H1 (cell line): Measurements from ENCODE around the gene CD300H. TPM values are rescaled to one million over a fixed set of nuclear protein-coding genes. Genes with fewer than 3 reads are reported as not detected.
"Not testable (repeated sequence)": the region's sequence is repeated elsewhere in the genome, so short reads cannot be mapped to it uniquely, and the experiment has no call there.

ENCODE experiments used
- CTCF ChIA-PET: fragments of 300-600 bp; sonication (Branson Sonifier 250); formaldehyde crosslinking; loops from one replicate; lab custom pipeline; 2021; ENCODE audit not compliant: partially characterized antibody; lab: Charles Lee
- POLR2A ChIA-PET: fragments of 300-600 bp; sonication (Branson Sonifier 250); formaldehyde crosslinking; loops from one replicate; lab custom pipeline; 2021; ENCODE audit warnings: inconsistent platforms; ENCODE audit not compliant: partially characterized antibody; lab: Charles Lee
- DNase-seq, 2 experiments: peaks; one replicate each; pipeline versions ENCODE4 v3.0.0 to v3.0.0-alpha.2; 2010 to 2022; ENCODE audit warnings: low spot score in 2 of 2, low read depth in 1 of 2, mixed read lengths in 1 of 2
- FAIRE-seq: peaks from 2 replicates; lab custom pipeline; 2011; peaks lifted over from hg19 to GRCh38; lab: Jason Lieb, UNC
- H2AFZ ChIP-seq: 2 replicates; pipeline ENCODE4 v1.8.1; 2012; ENCODE audit warnings: low read length, inconsistent platforms
- H2AK5ac ChIP-seq: 2 replicates; pipeline ENCODE4 v1.6.1; 2013; ENCODE audit warnings: low read depth, low read length
- H2BK120ac ChIP-seq: replicated peaks from 2 replicates; pipeline ENCODE3; 2013; ENCODE audit warnings: low read depth, low read length, inconsistent platforms
- H2BK12ac ChIP-seq: 2 replicates; pipeline ENCODE4 v1.6.1; 2013; ENCODE audit warnings: low read depth, low read length
- H2BK15ac ChIP-seq: 2 replicates; pipeline ENCODE4 v1.6.1; 2013; ENCODE audit warnings: low read length
- H2BK20ac ChIP-seq: 2 replicates; pipeline ENCODE4 v1.6.1; 2013; ENCODE audit warnings: low read length
- H2BK5ac ChIP-seq: 2 replicates; pipeline ENCODE4 v1.6.1; 2013; ENCODE audit warnings: low read depth, low read length
- H3K14ac ChIP-seq: 2 replicates; pipeline ENCODE4 v1.6.1; 2013; ENCODE audit warnings: inconsistent platforms; ENCODE audit not compliant: insufficient read length
- H3K18ac ChIP-seq: 2 replicates; pipeline ENCODE4 v1.6.1; 2013; ENCODE audit warnings: low read length; ENCODE audit errors: extremely low read depth
- H3K23ac ChIP-seq: 2 replicates; pipeline ENCODE4 v1.6.1; 2013; ENCODE audit warnings: inconsistent platforms; ENCODE audit not compliant: insufficient read length
- H3K23me2 ChIP-seq: 2 replicates; pipeline ENCODE4 v1.6.1; 2013; ENCODE audit warnings: low read depth, low read length
- H3K27ac ChIP-seq: 2 replicates; pipeline ENCODE4 v1.6.1; 2011; ENCODE audit warnings: low read depth, low read length, inconsistent platforms
- H3K27me3 ChIP-seq, 4 experiments: replicated peaks in 1 of 4; 1 replicate in 1 of 4; 2 replicates in 3 of 4; pipeline versions ENCODE4 v1.6.1 to v1.8.1; 2011 to 2013; ENCODE audit warnings: low read length in 3 of 4, mild to moderate bottlenecking in 3 of 4, inconsistent platforms in 2 of 4, mixed read lengths in 2 of 4, moderate library complexity in 1 of 4; ENCODE audit not compliant: control insufficient read depth in 3 of 4, insufficient read depth in 3 of 4; ENCODE audit errors: extremely low read depth in 1 of 4
- H3K36me3 ChIP-seq, 4 experiments: 2 replicates each; pipeline versions ENCODE4 v1.6.1 to v1.8.1; 2011 to 2013; ENCODE audit warnings: mild to moderate bottlenecking in 4 of 4, low read length in 3 of 4, moderate library complexity in 2 of 4, control low read depth in 1 of 4, inconsistent platforms in 1 of 4; ENCODE audit not compliant: insufficient read depth in 4 of 4, control insufficient read depth in 2 of 4
- H3K4ac ChIP-seq: replicated peaks from 2 replicates; pipeline ENCODE3; 2013; ENCODE audit warnings: low read length, low read depth, mixed read lengths, inconsistent platforms; ENCODE audit not compliant: insufficient read length
- H3K4me1 ChIP-seq, 4 experiments: replicated peaks in 1 of 4; 1 replicate in 1 of 4; 2 replicates in 3 of 4; pipeline versions ENCODE4 v1.6.1 to v1.8.1; 2011 to 2013; ENCODE audit warnings: low read length in 3 of 4, inconsistent platforms in 2 of 4, mixed read lengths in 1 of 4; ENCODE audit not compliant: insufficient read depth in 4 of 4, control insufficient read depth in 3 of 4
- H3K4me2 ChIP-seq, 2 experiments: 2 replicates each; pipeline versions ENCODE4 v1.6.1 to v1.8.1; 2011 to 2013; ENCODE audit warnings: low read depth in 2 of 2, low read length in 2 of 2, control low read depth in 1 of 2, inconsistent platforms in 1 of 2, mild to moderate bottlenecking in 1 of 2; ENCODE audit not compliant: insufficient read depth in 1 of 2
- H3K4me3 ChIP-seq, 4 experiments: fragments of 200-600, 300-600 bp in 1 of 4; sonication (generic), shearing (Covaris generic), sonication (Bioruptor Twin) in 1 of 4; 2 replicates each; pipeline versions ENCODE4 v1.5.1 to v1.8.1; 2011 to 2016; ENCODE audit warnings: low read length in 4 of 4, low read depth in 3 of 4, control low read depth in 2 of 4, inconsistent platforms in 2 of 4, mild to moderate bottlenecking in 2 of 4, mixed read lengths in 1 of 4, moderate library complexity in 1 of 4; ENCODE audit not compliant: insufficient read depth in 2 of 4; ENCODE audit errors: extremely low read depth in 1 of 4
- H3K56ac ChIP-seq: replicated peaks from 2 replicates; pipeline ENCODE3; 2013; ENCODE audit warnings: low read depth, mild to moderate bottlenecking, mixed read lengths, low read length, inconsistent platforms; ENCODE audit not compliant: insufficient read length
- H3K79me1 ChIP-seq: 2 replicates; pipeline ENCODE4 v1.6.1; 2013; ENCODE audit warnings: low read depth, low read length, control low read depth
- H3K79me2 ChIP-seq, 2 experiments: 2 replicates each; pipeline versions ENCODE4 v1.6.1 to v1.8.1; 2012 to 2013; ENCODE audit warnings: low read length in 2 of 2, mild to moderate bottlenecking in 2 of 2, inconsistent platforms in 1 of 2; ENCODE audit not compliant: insufficient read depth in 2 of 2, control insufficient read depth in 1 of 2
- H3K9ac ChIP-seq, 4 experiments: replicated peaks in 1 of 4; 1 replicate in 1 of 4; 2 replicates in 3 of 4; pipeline versions ENCODE4 v1.6.1 to v1.8.1; 2011 to 2013; ENCODE audit warnings: low read depth in 3 of 4, low read length in 3 of 4, control low read depth in 2 of 4, mild to moderate bottlenecking in 2 of 4, moderate library complexity in 2 of 4, inconsistent platforms in 1 of 4; ENCODE audit errors: extremely low read depth in 1 of 4
- H3K9me3 ChIP-seq, 2 experiments: 2 replicates each; pipeline versions ENCODE4 v1.6.1 to v1.8.1; 2012 to 2013; ENCODE audit warnings: mild to moderate bottlenecking in 2 of 2, moderate library complexity in 2 of 2, control low read depth in 1 of 2, inconsistent platforms in 1 of 2, low read depth in 1 of 2, low read length in 1 of 2, mixed read lengths in 1 of 2; ENCODE audit not compliant: insufficient read depth in 2 of 2
- H4K20me1 ChIP-seq, 2 experiments: replicated peaks in 1 of 2; 2 replicates each; pipeline versions ENCODE3 to v1.8.1; 2011 to 2013; ENCODE audit warnings: inconsistent platforms in 2 of 2, low read length in 2 of 2, mild to moderate bottlenecking in 1 of 2; ENCODE audit not compliant: insufficient read depth in 2 of 2, control insufficient read depth in 1 of 2
- H4K5ac ChIP-seq: 2 replicates; pipeline ENCODE4 v1.6.1; 2013; ENCODE audit warnings: low read length, low read depth, mixed read lengths, inconsistent platforms; ENCODE audit not compliant: insufficient read length
- H4K8ac ChIP-seq: 2 replicates; pipeline ENCODE4 v1.8.0; 2013; ENCODE audit warnings: mild to moderate bottlenecking, moderate library complexity, low read length, inconsistent platforms; ENCODE audit not compliant: insufficient read depth; ENCODE audit errors: extremely low read depth
- H4K91ac ChIP-seq: replicated peaks from 2 replicates; pipeline ENCODE3; 2013; ENCODE audit warnings: low read length, mixed read lengths, inconsistent platforms; ENCODE audit not compliant: insufficient read length
- ATF3 ChIP-seq: IDR thresholded peaks from 2 replicates; pipeline ENCODE4 v1.6.1; 2011; ENCODE audit warnings: low read depth, mild to moderate bottlenecking, low read length; ENCODE audit not compliant: insufficient read depth
- CBX8 ChIP-seq: fragments of 300-800, 300-1000 bp; sonication (generic); IDR thresholded peaks from 2 replicates; pipeline ENCODE4 v1.7.1; 2016; ENCODE audit warnings: low read depth, low read length, borderline replicate concordance
- CEBPB ChIP-seq: IDR thresholded peaks from 2 replicates; pipeline ENCODE4 v1.6.1; 2012; ENCODE audit warnings: low read depth, low read length
- CHD2 ChIP-seq: IDR thresholded peaks from 2 replicates; pipeline ENCODE4 v1.6.1; 2012; ENCODE audit warnings: low read length, improper control_type of control experiment
- KDM4A ChIP-seq: IDR thresholded peaks from one replicate; pipeline ENCODE4 v1.7.1; 2012; ENCODE audit warnings: low read depth, mild to moderate bottlenecking, moderate library complexity, low read length, inconsistent platforms; ENCODE audit not compliant: severe bottlenecking
- POLR2A ChIP-seq, 2 experiments: IDR thresholded peaks; 1 replicate in 1 of 2; 2 replicates in 1 of 2; pipeline ENCODE4 v1.6.1; 2011; ENCODE audit warnings: low read depth in 2 of 2, low read length in 2 of 2, mild to moderate bottlenecking in 2 of 2; ENCODE audit errors: control extremely low read depth in 1 of 2
- USF2 ChIP-seq: IDR thresholded peaks from 2 replicates; pipeline ENCODE4 v1.6.1; 2011; ENCODE audit warnings: low read length, improper control_type of control experiment
- ZNF274 ChIP-seq: IDR thresholded peaks from 2 replicates; pipeline ENCODE4 v1.7.0; 2012; ENCODE audit warnings: low read length, borderline replicate concordance; ENCODE audit errors: extremely low read depth
- polyA plus RNA-seq, 7 experiments: library from polyadenylated mRNA; depleted of rRNA in 3 of 7; stranded (reverse) in 5 of 7; unstranded in 2 of 7; fragments of >200 nt in 5 of 7; fragments of 200-250 nt in 2 of 7; gene quantifications; 1 replicate in 5 of 7; 2 replicates in 1 of 7; 4 replicates in 1 of 7; pipeline versions ENCODE4 v1.2.1 to v1.2.3, GENCODE V29; 2011 to 2013; ENCODE audit warnings: missing spikeins in 2 of 7, mixed read lengths in 2 of 7
- total RNA-seq: library from RNA; stranded (reverse); fragmentation: NEBNext Ultra II Directional; extraction: Animal tissue kit (Norgen Biotek cat#: 25700); gene quantifications from 2 replicates; pipeline ENCODE4 v1.2.1, GENCODE V29; 2021

CD300H gene
- total and polyA plus RNA-seq, 2 of the 8 experiments (the other 6 are each of a cell fraction or from before 2014, with no cell fraction given), result not detected

- TF ChIP-seq CHD2 (no peak), ZNF274 (no peak), POLR2A (IDR thresholded peaks at IDR 0.05; ENCODE audit: control extremely low read depth in 1 of 2, low read depth in 2 of 2, low read length in 2 of 2) (no peak), CBX8 (no peak), ATF3 (no peak), KDM4A (no peak), CEBPB (no peak), USF2 (no peak)
These were observed 7.3 kb upstream of the CD300H start (continued) for GRCh38 chr17:74574489-74575142.

- H3K36me3 ChIP-seq, H3K18ac ChIP-seq, H2BK20ac ChIP-seq, H3K79me2 ChIP-seq, H3K23me2 ChIP-seq, H3K79me1 ChIP-seq, H4K91ac ChIP-seq, H3K9ac ChIP-seq, H3K27me3 ChIP-seq, H2BK12ac ChIP-seq, H2BK5ac ChIP-seq, H3K4me2 ChIP-seq, H2AK5ac ChIP-seq, H3K4ac ChIP-seq, POLR2A ChIA-PET, FAIRE-seq, H2BK15ac ChIP-seq, H3K27ac ChIP-seq, H3K9me3 ChIP-seq, H4K8ac ChIP-seq, DNase-seq, H3K4me3 ChIP-seq, H2BK120ac ChIP-seq, H2AFZ ChIP-seq, H3K4me1 ChIP-seq, H3K14ac ChIP-seq, H3K23ac ChIP-seq, H4K20me1 ChIP-seq, H3K56ac ChIP-seq, H4K5ac ChIP-seq: not testable (repeated sequence)
- CTCF ChIA-PET, result interaction anchor here (0.7 to 1.9 kb wide), 11 partner anchors 8 to 1694 kb away, joined by 3 to 8 read pairs (median 3); no protein-coding TSS in a partner anchor
These were observed 6.3 kb upstream of the CD300H start for GRCh38 chr17:74573635-74574034.
